ENCODE data around the gene STAU1.

Gene STAU1

DNA sequence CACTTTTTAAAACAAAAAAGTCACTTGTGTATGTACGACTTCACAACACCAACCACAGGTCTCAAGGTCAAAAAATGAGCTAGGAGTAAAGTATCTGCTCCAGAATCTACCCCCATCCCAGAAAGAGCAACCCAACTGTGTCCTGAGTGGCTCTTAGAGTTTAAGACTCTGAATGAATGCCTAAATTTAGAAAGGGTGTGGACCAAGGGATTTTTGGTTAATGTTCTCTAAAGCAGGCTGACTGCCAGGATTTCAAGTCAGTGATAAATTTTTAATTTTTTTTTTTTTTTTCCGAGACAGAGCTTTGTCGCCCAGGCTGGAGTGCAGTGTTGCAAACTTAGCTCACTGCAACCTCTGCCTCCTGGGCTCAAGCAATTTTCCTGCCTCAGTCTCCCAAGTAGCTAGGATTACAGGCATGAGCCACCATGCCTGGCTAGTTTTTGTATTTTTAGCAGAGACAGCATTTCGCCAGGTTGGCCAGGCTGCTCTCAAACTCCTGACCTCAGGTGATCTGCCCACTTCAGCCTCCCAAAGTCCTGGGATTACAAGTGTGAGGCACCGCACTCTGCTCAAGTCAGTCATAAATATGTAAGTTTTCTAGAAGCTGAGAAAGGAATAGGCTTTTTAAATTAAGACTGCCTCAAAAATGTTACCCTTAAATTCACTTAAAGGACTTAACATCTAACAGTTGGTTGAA lies 20.2 kb downstream of the STAU1 start:
- in situ Hi-C loops (cut with MboI; ENCODE audit: low pct_unique_long_range_greater_than_20kb, low sequenced_read_pairs, unreplicated experiment): no loop called here
- no peak for DNase-seq (ENCODE audit: low spot score)
- TF ChIP-seq, protein P1, sequence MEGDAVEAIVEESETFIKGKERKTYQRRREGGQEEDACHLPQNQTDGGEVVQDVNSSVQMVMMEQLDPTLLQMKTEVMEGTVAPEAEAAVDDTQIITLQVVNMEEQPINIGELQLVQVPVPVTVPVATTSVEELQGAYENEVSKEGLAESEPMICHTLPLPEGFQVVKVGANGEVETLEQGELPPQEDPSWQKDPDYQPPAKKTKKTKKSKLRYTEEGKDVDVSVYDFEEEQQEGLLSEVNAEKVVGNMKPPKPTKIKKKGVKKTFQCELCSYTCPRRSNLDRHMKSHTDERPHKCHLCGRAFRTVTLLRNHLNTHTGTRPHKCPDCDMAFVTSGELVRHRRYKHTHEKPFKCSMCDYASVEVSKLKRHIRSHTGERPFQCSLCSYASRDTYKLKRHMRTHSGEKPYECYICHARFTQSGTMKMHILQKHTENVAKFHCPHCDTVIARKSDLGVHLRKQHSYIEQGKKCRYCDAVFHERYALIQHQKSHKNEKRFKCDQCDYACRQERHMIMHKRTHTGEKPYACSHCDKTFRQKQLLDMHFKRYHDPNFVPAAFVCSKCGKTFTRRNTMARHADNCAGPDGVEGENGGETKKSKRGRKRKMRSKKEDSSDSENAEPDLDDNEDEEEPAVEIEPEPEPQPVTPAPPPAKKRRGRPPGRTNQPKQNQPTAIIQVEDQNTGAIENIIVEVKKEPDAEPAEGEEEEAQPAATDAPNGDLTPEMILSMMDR (IDR thresholded peaks at IDR 0.05; ENCODE audit: extremely low read depth, insufficient read depth, missing control alignments): no peak

DNA sequence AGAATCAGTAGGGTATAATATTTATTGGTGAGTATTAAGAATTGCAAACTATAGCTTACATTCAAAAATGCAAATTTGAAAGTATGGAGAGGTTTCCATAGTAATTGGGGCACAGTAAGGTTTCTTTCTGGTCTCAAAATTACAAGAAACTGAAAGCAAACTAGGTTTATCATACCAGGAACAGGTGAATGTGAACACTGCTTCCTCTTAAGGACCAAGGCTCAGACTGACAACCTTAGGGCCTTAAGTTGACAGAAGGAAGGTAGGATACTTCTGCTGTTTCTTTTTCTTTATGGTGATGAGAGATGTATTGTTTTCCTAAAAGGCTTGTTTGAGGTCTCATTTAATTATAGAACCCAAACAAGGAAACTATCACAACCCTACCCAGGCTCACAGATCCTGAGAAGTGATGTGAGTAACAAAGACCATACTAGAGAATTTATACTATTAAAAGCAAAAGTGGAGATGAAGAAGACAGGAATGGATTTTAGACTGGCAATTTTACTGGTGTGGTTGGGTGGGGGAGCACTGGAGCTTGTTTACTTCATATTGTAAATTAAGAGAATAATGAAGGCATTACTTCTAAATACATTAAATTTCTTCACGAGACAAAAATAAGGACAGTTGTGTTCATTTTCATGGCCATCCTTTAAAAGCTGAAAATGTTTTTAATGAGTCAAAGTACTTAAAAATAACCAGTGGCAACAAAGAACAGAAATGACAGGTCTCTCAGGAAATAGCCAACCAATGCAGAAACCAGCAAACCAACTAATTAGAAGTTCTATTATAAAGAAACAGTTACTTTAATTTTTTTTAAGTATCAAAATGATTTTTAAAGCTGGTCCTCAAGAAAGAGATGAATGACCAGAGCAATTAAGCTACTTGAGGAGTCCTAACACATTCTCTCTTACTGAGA lies 21.3 kb downstream of the STAU1 start:
- peak; percentile 53 for DNase-seq (ENCODE audit: low spot score)
- in situ Hi-C loops (cut with MboI; ENCODE audit: low pct_unique_long_range_greater_than_20kb, low sequenced_read_pairs, unreplicated experiment): no loop called here

DNA sequence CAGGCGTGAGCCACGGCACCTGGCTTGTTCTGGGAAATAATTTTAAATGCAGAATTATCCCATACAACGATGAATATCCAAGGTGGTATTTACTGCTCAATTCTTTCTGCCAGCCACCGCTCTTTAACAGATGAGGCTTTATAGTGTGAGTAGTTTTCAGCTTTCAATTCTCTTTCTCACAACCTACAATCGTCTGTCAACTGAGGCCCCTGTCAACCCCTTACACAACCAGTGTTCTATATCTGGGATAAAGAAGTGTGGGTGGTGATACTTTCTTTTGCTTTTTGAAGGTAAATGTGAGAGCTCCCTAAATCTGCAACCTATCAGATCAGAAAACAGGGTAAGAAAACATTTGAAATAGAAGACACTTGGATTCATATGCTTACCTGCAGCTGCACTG lies 22.5 kb downstream of the STAU1 start:
- DNase-seq (ENCODE audit: low spot score): no peak
- TF ChIP-seq, protein P1 (IDR thresholded peaks at IDR 0.05; ENCODE audit: extremely low read depth, insufficient read depth, missing control alignments): no peak
- in situ Hi-C loops (cut with MboI; ENCODE audit: low pct_unique_long_range_greater_than_20kb, low sequenced_read_pairs, unreplicated experiment): no loop called here

More for the DNA sequence above, 21.3 kb downstream of the STAU1 start:
- TF ChIP-seq, protein P1 (IDR thresholded peaks at IDR 0.05; ENCODE audit: extremely low read depth, insufficient read depth, missing control alignments): no peak

DNA sequence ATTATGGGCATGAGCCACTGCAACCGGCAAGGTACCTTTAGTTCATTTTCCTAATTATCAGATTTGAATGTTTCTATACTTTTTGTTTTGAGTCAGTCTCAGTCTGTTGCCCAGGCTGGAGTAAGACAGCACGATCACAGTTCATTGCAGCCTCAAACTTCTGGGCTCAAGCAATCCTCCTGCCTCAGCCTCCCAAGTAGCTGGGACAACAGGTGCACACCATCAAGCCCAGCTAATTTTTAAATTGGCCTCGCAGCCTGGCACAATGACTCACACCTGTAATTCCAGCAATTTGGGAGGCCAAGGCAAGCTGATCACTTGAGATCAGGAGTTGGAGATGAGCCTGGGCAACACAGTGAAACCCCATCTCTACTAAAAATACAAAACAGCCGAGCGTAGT lies 24.4 kb downstream of the STAU1 start:
- in situ Hi-C loops (cut with MboI; ENCODE audit: low pct_unique_long_range_greater_than_20kb, low sequenced_read_pairs, unreplicated experiment): no loop called here

DNA sequence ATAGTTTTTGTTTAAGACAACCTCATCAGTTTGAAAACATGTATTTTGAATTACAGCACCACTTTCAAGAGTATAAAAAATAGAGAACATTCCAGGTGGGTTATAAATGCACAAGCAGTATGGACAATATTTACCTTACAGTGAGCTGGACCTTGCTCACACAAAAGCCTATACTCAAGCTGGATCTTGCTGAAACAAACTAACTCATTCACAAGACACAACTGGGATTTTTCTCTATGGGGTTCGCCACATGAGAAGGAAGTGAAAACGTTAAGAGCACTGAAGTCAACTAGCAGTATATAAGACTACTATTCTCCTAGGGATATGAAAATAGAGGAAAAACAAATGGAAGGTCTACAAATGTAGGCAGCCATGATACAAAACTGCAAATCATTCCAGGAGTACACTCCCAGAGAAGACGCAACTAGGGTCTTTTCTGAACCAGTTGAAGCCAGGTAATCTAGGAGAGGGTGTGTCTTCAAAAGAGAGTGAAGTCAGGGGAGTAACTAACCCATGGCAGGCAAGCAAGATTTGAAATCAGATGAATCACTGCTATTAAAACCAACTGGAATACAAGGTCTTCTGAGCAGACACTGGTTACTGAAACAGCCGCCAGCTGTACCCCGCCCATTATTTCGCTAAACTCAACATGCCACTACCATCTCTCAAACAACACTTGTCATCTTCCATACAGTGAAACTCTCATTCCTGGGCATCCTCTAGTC lies 26.5 kb downstream of the STAU1 start:
- DNase-seq (ENCODE audit: low spot score): no peak
- in situ Hi-C loops (cut with MboI; ENCODE audit: low pct_unique_long_range_greater_than_20kb, low sequenced_read_pairs, unreplicated experiment): no loop called here
- TF ChIP-seq, protein P1 (IDR thresholded peaks at IDR 0.05; ENCODE audit: extremely low read depth, insufficient read depth, missing control alignments): no peak

More for the DNA sequence above, 24.4 kb downstream of the STAU1 start:
- DNase-seq (ENCODE audit: low spot score): no peak
- TF ChIP-seq, protein P1 (IDR thresholded peaks at IDR 0.05; ENCODE audit: extremely low read depth, insufficient read depth, missing control alignments): no peak
